GM12873 (cell line): ENCODE data around the gene ANKRD33B.

Experiments used
- TF ChIP-seq, protein P1 (sequence below): IDR thresholded peaks from 2 replicates; pipeline ENCODE4 v1.5.1; 2012; ENCODE audit warnings: low read depth, mild to moderate bottlenecking, moderate library complexity, low read length, control low read depth; ENCODE audit not compliant: insufficient read depth; ENCODE audit errors: missing control alignments

The ANKRD33B gene

DNA sequence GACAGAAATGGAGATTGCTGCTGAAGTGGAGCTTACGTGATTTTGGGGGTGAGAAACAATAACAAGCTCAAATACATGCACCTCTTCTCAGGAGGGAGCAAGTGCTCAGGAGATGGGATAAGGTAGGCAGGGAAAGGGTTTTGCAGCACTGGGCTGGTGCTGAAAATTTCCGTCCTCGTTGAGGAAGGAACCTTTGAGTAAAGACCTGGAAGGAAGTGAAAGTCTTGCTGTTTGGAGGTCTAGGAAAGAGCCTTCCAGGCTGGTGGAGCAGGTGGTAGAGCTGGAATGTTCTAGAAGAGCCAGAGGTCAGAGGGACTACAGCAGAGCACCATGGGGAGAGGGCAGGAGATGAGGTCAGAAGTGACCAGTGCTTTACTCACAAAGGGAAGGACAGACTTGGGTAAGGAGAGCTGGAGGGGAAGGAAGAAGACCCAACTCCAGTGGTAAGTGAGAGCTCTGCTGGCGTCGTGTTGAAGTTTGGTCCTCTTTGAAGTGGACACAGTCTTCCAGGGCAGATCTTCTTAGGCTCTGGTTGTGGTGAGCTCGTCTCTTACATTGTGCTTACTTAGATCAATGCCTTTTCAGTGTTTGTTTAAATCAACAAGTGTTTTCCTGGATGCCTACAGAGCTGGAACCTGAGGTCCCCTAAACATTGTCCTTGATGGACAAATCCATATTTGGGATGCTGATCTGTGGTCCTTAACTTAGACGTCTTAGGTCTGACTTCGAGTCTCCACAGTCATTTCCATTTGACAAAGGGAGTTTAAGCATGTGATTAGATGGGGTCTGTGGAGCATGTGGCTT lies 21.0 kb downstream of the ANKRD33B start:
- TF ChIP-seq, protein P1, sequence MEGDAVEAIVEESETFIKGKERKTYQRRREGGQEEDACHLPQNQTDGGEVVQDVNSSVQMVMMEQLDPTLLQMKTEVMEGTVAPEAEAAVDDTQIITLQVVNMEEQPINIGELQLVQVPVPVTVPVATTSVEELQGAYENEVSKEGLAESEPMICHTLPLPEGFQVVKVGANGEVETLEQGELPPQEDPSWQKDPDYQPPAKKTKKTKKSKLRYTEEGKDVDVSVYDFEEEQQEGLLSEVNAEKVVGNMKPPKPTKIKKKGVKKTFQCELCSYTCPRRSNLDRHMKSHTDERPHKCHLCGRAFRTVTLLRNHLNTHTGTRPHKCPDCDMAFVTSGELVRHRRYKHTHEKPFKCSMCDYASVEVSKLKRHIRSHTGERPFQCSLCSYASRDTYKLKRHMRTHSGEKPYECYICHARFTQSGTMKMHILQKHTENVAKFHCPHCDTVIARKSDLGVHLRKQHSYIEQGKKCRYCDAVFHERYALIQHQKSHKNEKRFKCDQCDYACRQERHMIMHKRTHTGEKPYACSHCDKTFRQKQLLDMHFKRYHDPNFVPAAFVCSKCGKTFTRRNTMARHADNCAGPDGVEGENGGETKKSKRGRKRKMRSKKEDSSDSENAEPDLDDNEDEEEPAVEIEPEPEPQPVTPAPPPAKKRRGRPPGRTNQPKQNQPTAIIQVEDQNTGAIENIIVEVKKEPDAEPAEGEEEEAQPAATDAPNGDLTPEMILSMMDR, result no peak

DNA sequence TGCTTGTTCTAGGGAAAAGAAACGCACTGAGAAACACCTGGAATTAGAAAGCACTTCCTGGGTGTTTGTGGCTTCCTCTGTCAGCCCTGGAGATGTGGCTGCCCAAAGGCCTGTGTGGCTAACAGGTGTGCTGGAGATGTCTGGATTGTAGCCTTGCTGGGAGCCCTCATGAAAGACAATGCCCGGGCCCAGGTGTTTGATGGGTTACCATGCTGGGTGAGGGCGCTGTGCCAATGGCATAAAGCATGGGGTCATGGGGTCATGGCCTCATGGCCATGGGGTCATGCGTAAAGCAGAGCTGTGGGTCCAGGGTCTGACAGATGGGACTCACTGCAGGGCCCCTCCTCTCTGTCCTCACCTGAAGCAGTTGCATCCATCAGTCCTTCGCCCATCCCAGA lies 21.6 kb downstream of the ANKRD33B start:
- TF ChIP-seq, protein P1, result no peak

DNA sequence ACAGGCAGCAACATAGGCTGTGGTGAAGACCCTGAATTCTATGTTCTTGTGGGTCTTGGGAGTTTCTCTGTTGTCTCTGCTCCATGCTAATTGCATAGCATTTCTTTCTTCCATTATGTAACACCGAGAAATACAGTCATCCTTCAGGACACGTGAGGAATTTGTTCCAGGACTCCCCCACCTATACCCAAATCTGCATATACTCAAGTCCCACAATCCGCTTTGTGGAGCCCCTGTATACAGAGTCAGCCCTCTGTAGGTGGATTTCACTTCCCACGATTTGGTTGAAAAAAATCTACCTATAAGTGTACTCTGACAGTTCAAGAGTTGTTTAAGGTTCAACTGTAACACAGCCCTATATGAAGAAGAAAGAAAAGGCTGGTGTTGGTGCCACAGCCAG lies 22.1 kb downstream of the ANKRD33B start:
- TF ChIP-seq, protein P1, result no peak

DNA sequence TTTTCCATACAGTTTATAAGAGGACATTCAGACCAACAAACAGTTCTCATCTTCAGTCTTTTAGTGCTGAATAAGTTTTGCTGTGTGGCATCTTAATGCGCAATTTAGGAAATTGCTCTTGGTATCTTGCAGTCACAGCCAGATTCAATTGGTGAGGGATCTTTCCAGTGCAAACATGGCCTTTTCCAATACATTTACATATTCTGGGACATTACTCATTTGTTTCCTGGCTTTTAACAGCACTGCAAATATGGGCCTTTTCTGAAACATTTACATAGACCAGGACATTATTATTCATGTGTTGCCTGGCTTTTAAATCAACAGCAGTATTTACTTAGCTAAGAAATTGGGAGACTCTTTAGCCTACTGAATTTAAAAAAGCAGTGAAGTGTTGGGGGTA lies 22.7 kb downstream of the ANKRD33B start:
- TF ChIP-seq, protein P1, result no peak

DNA sequence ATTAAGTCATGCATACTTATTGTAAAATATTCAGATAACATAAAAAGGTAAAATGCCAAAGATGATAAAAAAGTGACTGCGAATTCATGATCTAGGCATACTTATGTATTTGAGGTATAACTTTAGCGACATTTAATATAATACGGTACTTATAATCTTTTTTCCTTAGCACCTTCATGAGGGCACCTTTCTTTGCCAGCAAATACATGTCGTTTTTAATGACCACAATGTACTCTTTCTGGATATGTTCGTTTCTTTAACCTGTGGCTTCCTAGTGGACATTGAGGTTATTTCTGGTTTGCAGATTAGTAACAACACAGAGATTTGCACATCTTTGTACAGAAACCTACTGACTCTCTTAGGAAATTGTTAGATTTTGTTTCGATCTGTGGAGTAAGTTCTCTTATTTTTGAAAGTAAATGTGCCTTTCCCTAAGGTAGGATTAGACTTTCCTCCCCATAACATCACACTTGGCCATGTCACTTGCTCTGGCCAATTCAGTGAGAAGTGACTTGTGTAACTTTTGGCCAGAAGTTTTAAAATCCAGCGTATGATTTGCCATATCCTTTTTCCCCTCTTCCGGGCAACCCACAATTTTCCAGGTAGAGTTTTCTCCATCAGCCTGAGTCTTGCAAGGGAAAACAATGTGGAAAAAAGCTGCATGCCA lies 24.4 kb downstream of the ANKRD33B start:
- TF ChIP-seq, protein P1, result no peak

DNA sequence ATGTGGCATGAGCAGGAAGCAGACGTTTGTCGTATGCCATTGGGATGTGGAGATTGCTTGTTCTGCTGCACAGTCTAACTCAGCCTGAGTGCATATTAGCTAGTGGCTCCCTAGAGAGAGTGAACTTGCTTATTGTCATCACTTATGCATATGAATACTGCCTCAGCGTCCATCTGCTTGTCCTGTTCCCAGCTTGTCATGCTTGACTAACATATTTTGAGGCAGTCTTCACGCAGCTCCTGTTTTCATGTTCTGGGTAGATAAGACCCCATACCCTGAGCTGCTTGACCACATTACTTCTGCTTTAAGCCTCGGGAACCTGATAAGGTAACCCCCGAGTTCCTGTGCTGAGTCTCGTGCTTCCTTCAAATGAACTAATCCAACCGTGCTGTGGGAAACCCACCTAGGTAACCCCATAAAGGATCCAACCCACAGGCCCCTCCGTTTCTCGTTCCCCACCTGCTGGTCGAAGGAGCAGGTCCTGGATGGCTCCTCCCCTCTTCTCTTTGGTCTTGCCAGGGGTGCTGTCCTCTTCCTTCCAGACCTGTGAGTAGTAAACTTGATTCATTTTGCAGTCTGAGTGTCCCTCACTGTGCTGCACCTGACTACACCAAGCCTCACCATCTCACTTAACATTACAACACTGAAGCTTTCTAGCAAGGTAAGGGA lies 25.0 kb downstream of the ANKRD33B start:
- TF ChIP-seq, protein P1, result no peak
